IMR-90 (cell line): ENCODE measurements around the gene GRPEL2. TPM values are rescaled to one million over a fixed set of nuclear protein-coding genes. Genes with fewer than 3 reads are reported as not detected.

Source experiments
- ATAC-seq: fragments of 200-7000 bp; cut with Tn5 transposase; 2 replicates; pipeline ENCODE4 v1.9.1; 2020; ENCODE audit warnings: low read depth, mild to moderate bottlenecking, moderate library complexity
- BruUV-seq: library from RNA; stranded (reverse); fragments of 400-500 nt; replicated peaks from 2 replicates; lab custom pipeline; 2021; lab: Mats Ljungman, UMichigan
- CTCF ChIA-PET: fragments of 300-600 bp; formaldehyde crosslinking; extraction: SDS; loops from one replicate; lab custom pipeline; 2021; ENCODE audit warnings: antibody characterized with exemption; lab: Yijun Ruan, JAX
- POLR2A ChIA-PET: fragments of 300-600 bp; sonication (Branson Sonifier 250); formaldehyde crosslinking; loops from one replicate; lab custom pipeline; 2022; ENCODE audit warnings: antibody characterized with exemption; ENCODE audit not compliant: unreplicated experiment; lab: Charles Lee
- DNase-seq: peaks from one replicate; pipeline ENCODE4 v3.0.0; 2013
- H2AFZ ChIP-seq: replicated peaks from 2 replicates; pipeline ENCODE3; 2013; ENCODE audit warnings: low read length, mild to moderate bottlenecking; ENCODE audit not compliant: poor library complexity
- H2AK5ac ChIP-seq: 2 replicates; pipeline ENCODE4 v1.6.1; 2013; ENCODE audit warnings: low read depth, low read length, inconsistent platforms
- H2AK9ac ChIP-seq: replicated peaks from 2 replicates; pipeline ENCODE3; 2013; ENCODE audit warnings: mild to moderate bottlenecking, low read depth, low read length, moderate library complexity; ENCODE audit not compliant: poor library complexity
- H2BK120ac ChIP-seq: 2 replicates; pipeline ENCODE4 v1.6.1; 2013; ENCODE audit warnings: low read depth, low read length, inconsistent platforms
- H2BK15ac ChIP-seq: 3 replicates; pipeline ENCODE4 v1.6.1; 2013; ENCODE audit warnings: low read depth, low read length, inconsistent platforms
- H2BK20ac ChIP-seq: 2 replicates; pipeline ENCODE4 v1.6.1; 2013; ENCODE audit warnings: low read depth, mild to moderate bottlenecking, inconsistent platforms, low read length, moderate library complexity
- H2BK5ac ChIP-seq: 2 replicates; pipeline ENCODE4 v1.6.1; 2013; ENCODE audit warnings: mild to moderate bottlenecking, low read depth, low read length, inconsistent platforms; ENCODE audit not compliant: poor library complexity, severe bottlenecking
- H3K14ac ChIP-seq: replicated peaks from 2 replicates; pipeline ENCODE4 v1.6.1; 2013; ENCODE audit warnings: low read depth, low read length, inconsistent platforms
- H3K18ac ChIP-seq: 2 replicates; pipeline ENCODE4 v1.6.1; 2013; ENCODE audit warnings: low read depth, low read length, control low read depth
- H3K23ac ChIP-seq: 2 replicates; pipeline ENCODE4 v1.6.1; 2013; ENCODE audit warnings: low read depth, low read length, inconsistent platforms
- H3K27ac ChIP-seq: 2 replicates; pipeline ENCODE4 v1.5.1; 2013; ENCODE audit warnings: mild to moderate bottlenecking, control low read depth, low read length; ENCODE audit not compliant: insufficient read depth
- H3K27me3 ChIP-seq: 2 replicates; pipeline ENCODE4 v1.6.1; 2013; ENCODE audit warnings: low read length; ENCODE audit not compliant: control insufficient read depth, insufficient read depth
- H3K36me3 ChIP-seq: 2 replicates; pipeline ENCODE4 v1.6.1; 2013; ENCODE audit warnings: low read length, mixed read lengths; ENCODE audit not compliant: control insufficient read depth, insufficient read depth
- H3K4ac ChIP-seq: 2 replicates; pipeline ENCODE4 v1.6.1; 2013; ENCODE audit warnings: low read depth, low read length, inconsistent platforms
- H3K4me1 ChIP-seq: 2 replicates; pipeline ENCODE4 v1.6.1; 2013; ENCODE audit warnings: low read length, mixed read lengths; ENCODE audit not compliant: control insufficient read depth, insufficient read depth
- H3K4me2 ChIP-seq: 2 replicates; pipeline ENCODE4 v1.6.1; 2013; ENCODE audit warnings: low read depth, mild to moderate bottlenecking, control low read depth, low read length, moderate library complexity
- H3K4me3 ChIP-seq: 2 replicates; pipeline ENCODE4 v1.5.1; 2013; ENCODE audit warnings: low read depth, mild to moderate bottlenecking, control low read depth, low read length, moderate library complexity; ENCODE audit not compliant: insufficient read depth
- H3K56ac ChIP-seq: 2 replicates; pipeline ENCODE4 v1.6.1; 2013; ENCODE audit warnings: low read length, inconsistent platforms; ENCODE audit not compliant: insufficient read depth; ENCODE audit errors: extremely low read depth
- H3K79me1 ChIP-seq, 2 experiments: 2 replicates each; pipeline ENCODE4 v1.6.1; 2013; ENCODE audit warnings: low read length in 2 of 2, inconsistent platforms in 1 of 2, low read depth in 1 of 2
- H3K9ac ChIP-seq: 2 replicates; pipeline ENCODE4 v1.6.1; 2013; ENCODE audit warnings: low read depth, low read length, control low read depth
- H3K9me1 ChIP-seq: 2 replicates; pipeline ENCODE4 v1.6.1; 2013; ENCODE audit warnings: low read length, inconsistent platforms; ENCODE audit not compliant: insufficient read depth
- H3K9me3 ChIP-seq: 2 replicates; pipeline ENCODE4 v1.6.1; 2013; ENCODE audit warnings: low read length; ENCODE audit not compliant: control insufficient read depth, insufficient read depth
- H4K20me1 ChIP-seq: 2 replicates; pipeline ENCODE4 v1.6.1; 2013; ENCODE audit warnings: low read length, inconsistent platforms; ENCODE audit not compliant: insufficient read depth
- H4K5ac ChIP-seq: 2 replicates; pipeline ENCODE4 v1.6.1; 2013; ENCODE audit warnings: mild to moderate bottlenecking, low read depth, low read length, control low read depth
- H4K8ac ChIP-seq, 2 experiments: 2 replicates each; pipeline ENCODE4 v1.6.1; 2013; ENCODE audit warnings: low read depth in 2 of 2, low read length in 2 of 2, control low read depth in 1 of 2, inconsistent platforms in 1 of 2
- H4K91ac ChIP-seq: 2 replicates; pipeline ENCODE4 v1.6.1; 2013; ENCODE audit warnings: low read depth, low read length, inconsistent platforms; ENCODE audit not compliant: insufficient read depth
- CTCF ChIP-seq: conservative IDR thresholded peaks from 2 replicates; pipeline ENCODE4 v1.5.1; 2012; ENCODE audit warnings: mild to moderate bottlenecking, low read depth, low read length, improper control_type of control experiment
- WGBS, 2 experiments: methylation state at CpG; one replicate each; pipeline versions ENCODE4 v1.1.5 to v1.1.7; 2013; ENCODE audit warnings: missing lambda C conversion rate in 2 of 2; ENCODE audit not compliant: insufficient read length in 1 of 2; ENCODE audit errors: extremely low coverage in 2 of 2; 5-methylcytosine and 5-hydroxymethylcytosine counted together
- dilution Hi-C: fragments of 300-500 bp; cut with HindIII; formaldehyde crosslinking; loops from one replicate; pipeline ENCODE4 v1.14.3; 2018; ENCODE audit warnings: low sequenced_read_pairs; ENCODE audit not compliant: unreplicated experiment
- in situ Hi-C: fragments of 300-500 bp; cut with MboI; formaldehyde crosslinking; loops from 3 replicates; pipeline ENCODE4 v1.14.3; 2019; ENCODE audit warnings: low sequenced_read_pairs, inconsistent platforms, mixed read lengths
- intact Hi-C: fragments of 100-400 bp; cut with micrococcal nuclease; formaldehyde crosslinking; loops from 2 replicates; pipeline ENCODE4 v1.10.0; 2022
- polyA plus RNA-seq, 3 experiments: library from polyadenylated mRNA; depleted of rRNA; stranded (reverse); fragments of >200 nt; gene quantifications; 2 replicates each; pipeline ENCODE4 v1.2.3, GENCODE V29; 2012; ENCODE audit warnings: low replicate concordance in 1 of 3
- total RNA-seq: library from RNA; depleted of rRNA; stranded (reverse); fragments of >200 nt; gene quantifications from 2 replicates; pipeline ENCODE4 v1.2.3, GENCODE V29; 2012

GRPEL2 gene
- total and polyA plus RNA-seq, 2 of the 4 experiments (the other 2 are of a cell fraction) = 6.2 to 18.1 TPM

- no peak overlapping the region for H3K27ac ChIP-seq
- no peaks in the 10 kb centered on the region for H3K36me3 ChIP-seq
- H3K79me1 ChIP-seq = 0 out of 4 replicates have a peak, but pooled peaks cover 0 to 3% of the 10 kb centered on the region in 2 experiments
- peaks cover 9% of the 10 kb centered on the region for H3K9me1 ChIP-seq
- no peak overlapping the region for H3K14ac ChIP-seq
- H3K9me3 ChIP-seq = no peaks in the 10 kb centered on the region
- H4K8ac ChIP-seq = no peak overlapping the region
- H2BK5ac ChIP-seq = no peak overlapping the region
- H2AK5ac ChIP-seq = no peak overlapping the region
- BruUV-seq = no TSS peak
- H3K4me3 ChIP-seq = no peak overlapping the region
- H3K27me3 ChIP-seq = no peaks in the 10 kb centered on the region
- ATAC-seq = no peak
- dilution Hi-C loops (no loop called here), intact Hi-C loops (no loop called here), in situ Hi-C loops (no loop called here)
- DNase-seq = no peak
- ChIA-PET CTCF (no interaction called here), POLR2A (no interaction called here)
- no peak overlapping the region for H2AK9ac ChIP-seq
- H2BK15ac ChIP-seq = no peak overlapping the region
- no peak overlapping the region for H2BK20ac ChIP-seq
- H3K56ac ChIP-seq = no peak overlapping the region
- no peak overlapping the region for H2BK120ac ChIP-seq
- H3K4me2 ChIP-seq = no peak overlapping the region
- H3K9ac ChIP-seq = no peak overlapping the region
- WGBS, 2 experiments = no CpG with 5 or more reads among the region's 1 CpG
- no peak overlapping the region for H4K5ac ChIP-seq
- H4K20me1 ChIP-seq = no peaks in the 10 kb centered on the region
- peaks cover 7% of the 10 kb centered on the region for H3K4me1 ChIP-seq
- TF ChIP-seq CTCF = no peak
- H3K23ac ChIP-seq = no peak overlapping the region
- no peak overlapping the region for H3K18ac ChIP-seq
- no peak overlapping the region for H3K4ac ChIP-seq
- H4K91ac ChIP-seq = no peak overlapping the region
- H2AFZ ChIP-seq = no peak overlapping the region
These were observed 47.1 kb upstream of the GRPEL2 start for GRCh38 chr5:149298163-149298562.
